ENCODE measurements around the gene SLC4A2.

SLC4A2 gene

GRCh38 chr7:151115121-151115835, 55.9 kb downstream of the SLC4A2 start:
- DNase-seq (ENCODE audit: low read depth in 2 of 2), result no peak

DNA sequence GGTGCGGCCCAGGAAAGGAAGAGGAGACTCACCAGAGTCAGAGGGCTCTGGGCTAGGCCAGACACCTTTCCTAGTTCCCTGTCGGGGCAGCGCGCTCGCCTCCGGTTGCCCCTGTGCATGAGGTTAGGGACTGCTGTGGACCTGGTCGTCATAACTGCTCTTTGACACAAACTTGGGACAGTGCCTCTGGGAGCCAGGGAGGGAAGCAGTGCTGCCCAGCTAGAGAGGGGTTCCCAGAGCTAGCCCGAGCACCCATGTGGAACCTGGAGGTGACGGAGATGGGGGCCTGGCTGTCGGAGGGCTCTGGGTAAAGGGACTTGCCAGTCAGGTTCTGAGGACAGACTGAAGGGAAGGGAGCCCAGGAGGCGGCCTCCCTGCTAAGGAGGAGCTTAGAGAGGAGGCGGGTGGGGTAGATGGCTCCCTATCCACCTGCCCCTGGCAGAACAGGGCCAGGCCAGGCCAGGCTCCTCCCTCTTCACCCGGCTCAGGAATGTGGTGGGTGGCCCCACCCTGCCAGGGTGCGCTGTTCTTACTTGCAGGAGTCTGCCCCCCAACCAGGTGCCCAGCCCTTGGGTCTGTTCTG, 56.5 kb downstream of the SLC4A2 start:
- DNase-seq (ENCODE audit: low read depth in 2 of 2), result no peak

- DNase-seq (ENCODE audit: low read depth in 2 of 2), result no peak
Measured at GRCh38 chr7:151116603-151117440, 57.4 kb downstream of the SLC4A2 start.

- DNase-seq (ENCODE audit: low read depth in 2 of 2), result no peak
Measured at GRCh38 chr7:151117565-151117964, 58.2 kb downstream of the SLC4A2 start.

GRCh38 chr7:151118108-151119054, 59.0 kb downstream of the SLC4A2 start:
- no peak for DNase-seq (ENCODE audit: low read depth in 2 of 2)

DNA sequence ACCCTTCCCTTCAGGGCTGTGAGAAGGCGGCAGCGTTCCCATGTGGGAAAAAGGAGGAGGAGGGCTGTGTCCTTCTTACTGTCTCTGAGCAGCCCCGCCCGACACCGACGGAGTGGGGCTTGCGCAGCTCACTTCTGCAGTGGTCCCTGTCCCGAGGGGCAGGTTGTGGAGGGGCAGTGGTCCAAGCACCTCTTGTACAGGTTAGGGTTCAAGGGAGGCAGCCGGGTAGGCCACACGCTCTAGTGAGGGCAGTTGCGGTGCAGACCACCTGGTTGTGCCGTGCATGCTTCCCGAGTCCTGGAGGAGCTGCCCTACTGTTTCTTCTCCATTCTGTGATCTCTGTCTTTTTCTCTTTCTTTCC, 59.6 kb downstream of the SLC4A2 start:
- DNase-seq (ENCODE audit: low read depth in 2 of 2), result no peak

DNA sequence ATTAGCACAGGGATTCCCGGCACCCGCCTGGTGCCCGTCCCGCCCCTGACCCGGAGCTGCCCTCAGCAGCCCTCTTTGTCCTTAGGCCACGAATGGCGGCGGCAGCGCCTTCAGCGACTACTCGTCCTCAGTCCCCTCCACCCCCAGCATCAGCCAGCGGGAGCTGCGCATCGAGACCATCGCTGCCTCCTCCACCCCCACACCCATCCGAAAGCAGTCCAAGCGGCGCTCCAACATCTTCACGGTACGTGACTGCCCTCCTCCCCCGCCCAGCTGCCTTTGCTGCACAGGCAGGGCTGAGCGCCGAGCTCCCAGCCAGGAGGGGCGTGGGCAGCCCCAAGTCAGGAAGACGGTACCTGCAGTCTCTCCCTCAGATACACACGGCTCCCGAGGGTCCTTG, 60.5 kb downstream of the SLC4A2 start:
- DNase-seq (ENCODE audit: low read depth in 2 of 2), result no peak

DNA sequence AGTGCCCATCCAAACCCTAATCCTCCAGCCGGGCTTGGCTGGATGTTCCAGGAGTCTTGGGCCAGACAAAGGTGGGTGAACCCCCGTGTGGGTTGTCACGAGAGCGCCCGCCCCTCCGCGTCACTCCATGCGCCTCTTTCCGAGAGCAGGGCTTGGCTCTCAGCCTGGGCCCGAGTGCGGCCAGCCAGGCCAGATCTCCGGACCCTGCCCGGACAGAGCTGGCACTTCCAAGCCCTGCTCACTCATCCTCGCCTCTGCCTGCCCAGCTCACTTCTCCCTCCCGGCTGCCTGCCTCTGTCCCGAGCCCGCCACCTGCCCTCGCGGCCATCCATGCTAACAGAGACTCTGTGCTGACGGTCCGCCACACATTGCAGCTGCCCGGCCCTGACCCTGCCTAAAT, 61.5 kb downstream of the SLC4A2 start:
- DNase-seq (ENCODE audit: low read depth in 2 of 2), result no peak

DNA sequence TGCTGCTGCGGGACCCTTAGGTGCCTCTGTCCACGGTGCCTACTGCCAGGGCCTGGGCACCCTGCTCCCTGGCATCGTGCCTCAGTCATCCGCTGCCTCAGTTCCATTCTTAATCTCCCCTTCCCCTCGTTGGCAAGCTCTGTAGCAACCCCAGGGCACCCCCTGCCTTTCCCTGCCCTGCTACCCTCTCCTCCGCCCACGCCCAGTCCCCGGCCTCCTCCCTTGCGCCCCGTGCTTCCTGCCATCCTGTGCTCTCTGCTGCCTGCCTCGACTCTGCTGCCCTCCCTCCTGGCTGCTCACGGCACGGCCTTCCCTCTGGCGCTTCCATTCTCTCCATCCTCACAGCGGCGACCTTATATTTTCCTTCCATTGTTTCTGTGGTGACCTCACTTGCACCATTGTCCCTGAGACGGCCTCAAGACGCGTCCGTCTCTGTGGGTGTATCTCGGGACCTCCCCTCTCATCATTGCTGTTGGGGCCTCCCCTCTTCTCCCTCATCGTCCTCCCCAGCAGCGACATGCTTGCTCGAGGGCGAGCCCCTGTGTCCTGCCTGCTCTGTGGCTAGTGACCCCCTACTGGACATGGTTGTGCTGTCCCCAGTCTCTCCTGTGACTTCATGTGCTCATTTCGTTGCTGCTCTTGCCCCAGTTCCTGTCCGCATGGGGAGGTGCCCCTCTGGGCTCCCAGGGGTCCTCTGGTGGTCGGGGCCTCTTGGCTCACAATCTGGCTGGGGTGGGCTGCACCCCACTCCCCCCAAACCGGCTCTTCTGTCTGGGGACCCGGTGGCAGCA, 62.2 kb downstream of the SLC4A2 start:
- no peak for DNase-seq (ENCODE audit: low read depth in 2 of 2)

DNA sequence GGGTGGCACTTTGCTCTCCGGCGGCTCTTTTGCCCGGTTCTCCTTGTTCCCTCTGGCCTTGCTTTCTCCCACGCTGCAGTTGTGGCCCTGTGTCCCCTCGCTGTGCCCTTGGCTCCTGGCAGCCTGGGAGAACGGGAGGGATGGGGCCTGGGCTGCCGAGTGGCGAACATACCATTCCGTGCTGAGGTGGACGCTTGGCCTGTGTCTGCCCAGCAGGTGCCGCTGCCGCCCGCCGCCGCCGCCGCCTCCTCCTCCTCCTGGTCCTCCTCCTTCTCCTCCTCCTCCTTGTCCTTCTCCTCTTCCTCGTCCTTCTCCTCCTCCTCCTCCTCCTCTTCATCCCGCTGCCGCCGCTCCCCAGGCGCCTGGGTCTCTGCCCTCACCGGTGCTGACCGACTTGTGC, 62.9 kb downstream of the SLC4A2 start:
- DNase-seq (ENCODE audit: low read depth in 2 of 2), result no peak

- DNase-seq (ENCODE audit: low read depth in 2 of 2), result no peak
Measured at GRCh38 chr7:151122796-151123157, 63.4 kb downstream of the SLC4A2 start.

DNA sequence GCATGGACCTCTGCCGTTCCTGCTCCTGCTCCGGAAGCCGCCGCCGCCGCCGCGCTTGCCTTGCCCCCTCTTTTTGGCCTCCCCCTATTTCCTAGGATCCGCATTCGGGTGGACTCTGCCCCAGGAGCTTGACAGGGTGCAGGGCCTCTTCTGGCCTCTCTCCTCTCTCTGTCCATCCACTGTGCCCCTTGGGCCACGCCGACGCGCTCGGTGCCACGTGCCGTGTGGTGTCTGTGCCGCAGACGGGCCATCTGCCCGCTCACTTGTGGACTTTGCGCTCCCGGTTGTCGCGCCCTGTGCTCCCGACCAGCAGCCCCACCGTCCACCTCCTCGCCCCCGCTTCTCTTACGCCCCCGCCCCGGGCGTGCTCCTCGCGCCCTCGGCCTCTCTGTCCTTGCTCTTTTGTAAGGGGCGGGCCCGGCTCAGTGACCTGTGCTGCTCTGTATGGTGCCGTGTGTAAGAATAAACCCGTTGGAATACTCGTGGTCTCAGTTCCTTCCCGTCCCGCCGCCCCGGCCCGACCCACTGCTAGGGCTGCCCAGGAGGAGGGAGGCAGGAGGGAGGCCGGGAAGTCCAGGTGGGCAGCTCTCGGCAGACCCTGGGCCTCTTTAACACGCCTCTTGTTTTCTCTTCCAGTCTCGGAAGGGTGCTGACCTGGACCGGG, 63.9 kb downstream of the SLC4A2 start:
- DNase-seq (ENCODE audit: low read depth in 2 of 2), result no peak

DNA sequence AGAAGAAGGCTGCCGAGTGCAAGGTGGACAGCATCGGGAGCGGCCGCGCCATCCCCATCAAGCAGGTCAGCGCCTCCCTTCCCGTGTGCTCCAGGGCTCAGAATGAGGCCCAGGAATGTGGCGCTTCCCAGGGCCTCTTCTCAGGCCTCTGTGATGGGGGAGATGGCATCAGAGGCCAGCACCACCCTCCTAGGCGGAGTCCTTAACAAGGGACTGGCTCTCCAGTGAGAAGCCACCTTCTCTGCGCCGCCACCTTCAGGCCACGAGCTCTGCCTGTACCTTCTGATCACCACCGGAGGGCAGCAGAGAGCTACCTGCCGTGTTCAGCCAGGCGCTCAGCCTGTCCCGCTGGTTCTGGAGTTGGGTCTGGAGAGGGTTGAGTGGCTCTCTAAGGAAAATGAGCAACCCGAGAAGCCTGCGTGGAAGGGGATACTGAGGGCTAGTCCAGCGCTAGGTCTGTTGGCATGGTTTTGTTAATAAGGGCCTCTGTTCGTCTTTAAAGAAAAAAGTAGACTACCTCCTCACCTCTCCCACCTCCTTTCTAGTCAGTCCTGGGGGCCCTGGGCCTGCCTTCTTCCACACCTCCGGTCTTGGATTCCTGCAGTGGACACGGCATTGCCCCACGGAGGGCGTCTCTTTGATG, 64.6 kb downstream of the SLC4A2 start:
- peak; percentile 44 to 63 for DNase-seq (ENCODE audit: low read depth in 2 of 2)

- DNase-seq (ENCODE audit: low read depth in 2 of 2), result no peak
Measured at GRCh38 chr7:151124481-151124880, 65.1 kb downstream of the SLC4A2 start.

DNA sequence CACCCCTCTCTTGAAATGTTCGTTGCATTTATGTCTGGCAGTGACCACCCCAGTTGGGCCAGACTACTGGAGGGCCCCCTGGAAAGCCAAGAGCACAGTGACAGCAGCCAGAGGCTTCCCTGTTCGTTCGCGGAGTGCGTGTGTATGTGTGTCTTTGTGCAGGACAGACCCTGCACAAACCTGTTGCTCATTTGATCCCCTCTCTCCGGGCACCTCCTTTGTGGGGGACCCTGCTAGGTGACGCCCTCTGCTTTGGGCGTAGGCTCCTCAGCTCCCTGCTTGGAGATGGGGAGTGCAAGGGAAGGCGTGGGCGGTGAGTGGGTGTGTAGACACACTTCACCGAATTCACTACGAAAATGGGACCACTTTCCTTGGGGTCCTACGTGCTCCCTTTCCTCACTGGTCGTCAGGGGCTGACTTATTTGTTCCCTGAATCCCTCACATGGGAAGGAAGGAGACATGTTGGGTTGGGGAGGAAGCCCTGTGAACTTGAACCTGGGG, 65.6 kb downstream of the SLC4A2 start:
- no peak for DNase-seq (ENCODE audit: low read depth in 2 of 2)

- no peak for DNase-seq (ENCODE audit: low read depth in 2 of 2)
Measured at GRCh38 chr7:151125470-151125845, 66.1 kb downstream of the SLC4A2 start.

GRCh38 chr7:151125846-151126481, 66.6 kb downstream of the SLC4A2 start:
- no peak for DNase-seq (ENCODE audit: low read depth in 2 of 2)
